Stomach smooth muscle (tissue), 2 donors: ENCODE data around the gene DNAJC25.

Experiments
- H3K27ac ChIP-seq: one replicate; pipeline ENCODE4 v1.7.0; 2013; ENCODE audit warnings: mild to moderate bottlenecking, low read length, inconsistent platforms
- H3K27me3 ChIP-seq, 2 donors: one replicate each; pipeline ENCODE4 v1.7.0; 2013; ENCODE audit warnings: low read length in 2 of 2; ENCODE audit not compliant: insufficient read depth in 2 of 2, control insufficient read depth in 1 of 2
- H3K36me3 ChIP-seq, 2 donors: one replicate each; pipeline ENCODE4 v1.7.0; 2013; ENCODE audit warnings: low read length in 2 of 2; ENCODE audit not compliant: control insufficient read depth in 2 of 2, insufficient read depth in 2 of 2
- H3K4me1 ChIP-seq: one replicate; pipeline ENCODE4 v1.7.0; 2013; ENCODE audit warnings: low read length; ENCODE audit not compliant: control insufficient read depth, insufficient read depth
- H3K4me3 ChIP-seq, 2 donors: one replicate each; pipeline ENCODE4 v1.7.0; 2013; ENCODE audit warnings: low read length in 2 of 2
- H3K9ac ChIP-seq, 2 donors: one replicate each; pipeline ENCODE4 v1.7.0; 2013; ENCODE audit warnings: low read length in 2 of 2, mild to moderate bottlenecking in 1 of 2
- H3K9me3 ChIP-seq, 2 donors: one replicate each; pipeline ENCODE4 v1.7.0; 2013; ENCODE audit warnings: low read length in 2 of 2; ENCODE audit not compliant: control insufficient read depth in 2 of 2
- donor health status: healthy.
- donor health status: Pancreatic carcinoma.

DNAJC25 gene

GRCh38 chr9:111645806-111646205 is 14.7 kb downstream of the DNAJC25 start:
- no peak overlapping the region for H3K4me3 ChIP-seq
- H3K27me3 ChIP-seq: no peaks in the 10 kb centered on the region
- H3K4me1 ChIP-seq: no peaks in the 10 kb centered on the region
- H3K9me3 ChIP-seq: no peaks in the 10 kb centered on the region
- H3K9ac ChIP-seq: no peak overlapping the region
- H3K27ac ChIP-seq: no peak overlapping the region
- H3K36me3 ChIP-seq: peaks cover 2 to 10% of the 10 kb centered on the region in 2 donors

GRCh38 chr9:111646417-111646816 is 15.3 kb downstream of the DNAJC25 start:
- no peak overlapping the region for H3K27ac ChIP-seq
- H3K36me3 ChIP-seq: peaks cover 2 to 10% of the 10 kb centered on the region in 2 donors
- H3K4me1 ChIP-seq: no peaks in the 10 kb centered on the region
- H3K27me3 ChIP-seq: no peaks in the 10 kb centered on the region
- H3K9ac ChIP-seq: no peak overlapping the region
- H3K4me3 ChIP-seq: no peak overlapping the region
- no peaks in the 10 kb centered on the region for H3K9me3 ChIP-seq

GRCh38 chr9:111648066-111648465 is 16.9 kb downstream of the DNAJC25 start:
- no peaks in the 10 kb centered on the region for H3K9me3 ChIP-seq
- H3K36me3 ChIP-seq: peaks cover 2 to 10% of the 10 kb centered on the region in 2 donors
- H3K4me1 ChIP-seq: no peaks in the 10 kb centered on the region
- H3K4me3 ChIP-seq: no peak overlapping the region
- no peaks in the 10 kb centered on the region for H3K27me3 ChIP-seq
- no peak overlapping the region for H3K27ac ChIP-seq
- H3K9ac ChIP-seq: no peak overlapping the region

- Histone ChIP-seq H3K36me3 (peaks cover 2 to 12% of the 10 kb centered on the region in 2 donors), H3K27me3 (no peaks in the 10 kb centered on the region), H3K9ac (no peak overlapping the region), H3K4me1 (no peaks in the 10 kb centered on the region), H3K4me3 (no peak overlapping the region), H3K9me3 (no peaks in the 10 kb centered on the region), H3K27ac (no peak overlapping the region)
Measured at GRCh38 chr9:111649016-111649415, 17.9 kb downstream of the DNAJC25 start.

- no peaks in the 10 kb centered on the region for H3K4me1 ChIP-seq
- H3K9me3 ChIP-seq: no peaks in the 10 kb centered on the region
- H3K27me3 ChIP-seq: no peaks in the 10 kb centered on the region
- H3K4me3 ChIP-seq: no peak overlapping the region
- no peak overlapping the region for H3K27ac ChIP-seq
- H3K36me3 ChIP-seq: peaks cover 0 to 2% of the 10 kb centered on the region in 2 donors
- no peak overlapping the region for H3K9ac ChIP-seq
Measured at GRCh38 chr9:111657051-111657450, 25.9 kb downstream of the DNAJC25 start.

- Histone ChIP-seq H3K9me3 (no peaks in the 10 kb centered on the region), H3K4me1 (peaks cover 10% of the 10 kb centered on the region), H3K4me3 (no peak overlapping the region), H3K27me3 (no peaks in the 10 kb centered on the region), H3K27ac (no peak overlapping the region), H3K36me3 (peaks cover 0 to 1% of the 10 kb centered on the region in 2 donors), H3K9ac (no peak overlapping the region)
Measured at GRCh38 chr9:111658943-111659342, 27.8 kb downstream of the DNAJC25 start.

GRCh38 chr9:111659691-111660090 is 28.6 kb downstream of the DNAJC25 start:
- peaks cover 10% of the 10 kb centered on the region for H3K4me1 ChIP-seq
- H3K9ac ChIP-seq: no peak overlapping the region
- H3K36me3 ChIP-seq: no peaks in the 10 kb centered on the region
- no peak overlapping the region for H3K27ac ChIP-seq
- no peak overlapping the region for H3K4me3 ChIP-seq
- H3K27me3 ChIP-seq: no peaks in the 10 kb centered on the region
- H3K9me3 ChIP-seq: no peaks in the 10 kb centered on the region

- H3K36me3 ChIP-seq: no peaks in the 10 kb centered on the region
- H3K9ac ChIP-seq: peak within 1 kb of the TSS; percentile 69 to 79
- no peaks in the 10 kb centered on the region for H3K9me3 ChIP-seq
- H3K27ac ChIP-seq: peak within 1 kb of the TSS; percentile 24
- peaks cover 10% of the 10 kb centered on the region for H3K4me1 ChIP-seq
- no peaks in the 10 kb centered on the region for H3K27me3 ChIP-seq
- peak within 1 kb of the TSS; percentile 78 to 86 for H3K4me3 ChIP-seq
Measured at GRCh38 chr9:111661150-111661801, 30.1 kb downstream of the DNAJC25 start, which contains the start of gene GNG10. TSS of gene GNG10 (plus strand) at chr9:111661605. CDS start at chr9:111661635, 30 bp downstream.

- peaks cover 10% of the 10 kb centered on the region for H3K4me1 ChIP-seq
Measured at GRCh38 chr9:111661802-111662521, 30.8 kb downstream of the DNAJC25 start.

GRCh38 chr9:111662576-111663300 is 31.6 kb downstream of the DNAJC25 start:
- Histone ChIP-seq H3K9me3 (no peaks in the 10 kb centered on the region), H3K27ac (peak overlapping the region; percentile 24), H3K4me1 (peaks cover 10% of the 10 kb centered on the region), H3K9ac (peak overlapping the region; percentile 69 to 79), H3K36me3 (peaks cover 0 to 6% of the 10 kb centered on the region in 2 donors), H3K4me3 (peak overlapping the region; percentile 75 to 86), H3K27me3 (no peaks in the 10 kb centered on the region)

More at GRCh38 chr9:111661802-111662521, 30.8 kb downstream of the DNAJC25 start:
- peak overlapping the region; percentile 69 to 79 for H3K9ac ChIP-seq
- peak overlapping the region; percentile 24 for H3K27ac ChIP-seq
- no peaks in the 10 kb centered on the region for H3K27me3 ChIP-seq
- H3K36me3 ChIP-seq: peaks cover 0 to 1% of the 10 kb centered on the region in 2 donors
- no peaks in the 10 kb centered on the region for H3K9me3 ChIP-seq
- H3K4me3 ChIP-seq: peak overlapping the region; percentile 75 to 86
